Transverse colon (tissue), 4 donors: ENCODE measurements around the gene TTC3.

Experiments used
- EP300 ChIP-seq: sonication (generic); formaldehyde crosslinking; IDR thresholded peaks from one replicate; pipeline ENCODE4 v1.6.1; 2017; ENCODE audit warnings: antibody characterized with exemption, low read depth
- POLR2A ChIP-seq: fragments of 450-650 bp; IDR thresholded peaks from one replicate; pipeline ENCODE4 v1.6.1; 2016; ENCODE audit warnings: antibody characterized with exemption, mild to moderate bottlenecking, moderate library complexity
- POLR2AphosphoS5 ChIP-seq, 3 donors: sonication (generic); formaldehyde crosslinking; IDR thresholded peaks; one replicate each; pipeline ENCODE4 v1.6.1; 2016; ENCODE audit warnings: antibody characterized with exemption in 3 of 3
- TF ChIP-seq, protein P1 (sequence below), 5 experiments: fragments of 200-600 bp in 3 of 5; fragments of 450-650 bp in 2 of 5; sonication (generic) in 3 of 5; IDR thresholded peaks; 1 replicate in 2 of 5; 2 replicates in 3 of 5; pipeline ENCODE4 v1.5.1; 2016 to 2017; ENCODE audit warnings: antibody characterized with exemption in 5 of 5, inconsistent platforms in 3 of 5, mild to moderate bottlenecking in 2 of 5, moderate library complexity in 1 of 5

- TF ChIP-seq, protein P1, sequence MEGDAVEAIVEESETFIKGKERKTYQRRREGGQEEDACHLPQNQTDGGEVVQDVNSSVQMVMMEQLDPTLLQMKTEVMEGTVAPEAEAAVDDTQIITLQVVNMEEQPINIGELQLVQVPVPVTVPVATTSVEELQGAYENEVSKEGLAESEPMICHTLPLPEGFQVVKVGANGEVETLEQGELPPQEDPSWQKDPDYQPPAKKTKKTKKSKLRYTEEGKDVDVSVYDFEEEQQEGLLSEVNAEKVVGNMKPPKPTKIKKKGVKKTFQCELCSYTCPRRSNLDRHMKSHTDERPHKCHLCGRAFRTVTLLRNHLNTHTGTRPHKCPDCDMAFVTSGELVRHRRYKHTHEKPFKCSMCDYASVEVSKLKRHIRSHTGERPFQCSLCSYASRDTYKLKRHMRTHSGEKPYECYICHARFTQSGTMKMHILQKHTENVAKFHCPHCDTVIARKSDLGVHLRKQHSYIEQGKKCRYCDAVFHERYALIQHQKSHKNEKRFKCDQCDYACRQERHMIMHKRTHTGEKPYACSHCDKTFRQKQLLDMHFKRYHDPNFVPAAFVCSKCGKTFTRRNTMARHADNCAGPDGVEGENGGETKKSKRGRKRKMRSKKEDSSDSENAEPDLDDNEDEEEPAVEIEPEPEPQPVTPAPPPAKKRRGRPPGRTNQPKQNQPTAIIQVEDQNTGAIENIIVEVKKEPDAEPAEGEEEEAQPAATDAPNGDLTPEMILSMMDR (IDR thresholded peaks at IDR 0.05): no peak
- TF ChIP-seq POLR2AphosphoS5 (IDR thresholded peaks at IDR 0.05) (no peak), POLR2A (no peak), EP300 (no peak)
These were observed 133.4 kb downstream of the TTC3 start for GRCh38 chr21:37206496-37206895.
